Retinal pigment epithelial cell (primary cell): ENCODE results near the gene RO60.

ENCODE experiments used
- DNase-seq: peaks from one replicate; pipeline ENCODE4 v3.0.0-alpha.2; 2010; ENCODE audit warnings: low read depth
- H3K4me3 ChIP-seq: 2 replicates; pipeline ENCODE4 v1.5.1; 2011; ENCODE audit warnings: mild to moderate bottlenecking, low read length, control low read depth, moderate library complexity
- TF ChIP-seq, protein P1 (sequence below): conservative IDR thresholded peaks from 2 replicates; pipeline ENCODE4 v1.5.1; 2011; ENCODE audit warnings: low read depth, low read length, control low read depth, inconsistent platforms

Gene RO60

DNA sequence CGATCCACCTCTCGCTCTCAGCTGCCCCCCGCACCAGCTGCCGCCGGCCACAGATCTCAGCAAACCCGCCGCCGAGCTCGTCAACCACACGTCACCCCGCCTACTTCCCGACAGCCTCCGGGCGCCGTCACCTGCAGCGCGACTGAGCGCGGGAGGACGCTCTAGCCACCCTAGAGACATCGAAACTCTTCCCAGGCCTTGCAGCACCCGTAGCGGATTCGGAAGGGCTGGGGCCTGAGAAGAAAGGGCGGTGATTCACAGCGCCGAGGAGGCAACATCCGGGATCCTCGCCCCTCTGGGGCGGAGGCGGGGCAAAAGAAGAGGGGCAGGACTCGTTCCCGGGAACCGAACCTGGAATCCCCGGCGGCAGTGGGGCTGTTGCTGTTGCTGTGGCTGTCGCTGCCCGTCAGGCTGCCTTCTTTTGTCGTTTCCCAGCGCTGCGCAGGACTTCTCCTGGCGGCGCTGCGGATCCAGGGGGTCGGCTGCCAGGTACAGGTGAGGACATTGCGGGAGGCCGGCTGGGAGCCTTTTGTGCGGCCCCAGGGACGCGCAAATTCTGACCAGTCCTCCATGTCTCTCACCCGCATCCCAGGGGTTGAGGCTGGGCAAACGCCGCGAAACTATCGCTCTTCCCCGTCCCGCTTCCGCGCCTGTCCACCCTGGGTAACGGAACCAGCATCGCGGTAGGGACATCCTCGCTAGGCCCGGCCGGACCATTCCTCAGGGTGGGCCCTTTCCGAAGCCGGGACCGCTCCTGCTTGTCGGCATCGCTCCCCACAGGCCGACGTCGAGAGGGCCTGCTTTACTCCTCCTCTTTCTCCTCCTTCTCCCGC, at the start of gene RO60, which contains the start of gene UCHL5:
TSS of gene RO60 (plus strand) at position 331 of the 833 bp plus-strand sequence. CDS start 9,443 bp downstream, outside the sequence.
TSS of gene UCHL5 (minus strand) at position 79 of the 833 bp plus-strand sequence. CDS start 100 bp downstream, outside the sequence.
- peak; percentile 93 for DNase-seq
- TF ChIP-seq, protein P1, sequence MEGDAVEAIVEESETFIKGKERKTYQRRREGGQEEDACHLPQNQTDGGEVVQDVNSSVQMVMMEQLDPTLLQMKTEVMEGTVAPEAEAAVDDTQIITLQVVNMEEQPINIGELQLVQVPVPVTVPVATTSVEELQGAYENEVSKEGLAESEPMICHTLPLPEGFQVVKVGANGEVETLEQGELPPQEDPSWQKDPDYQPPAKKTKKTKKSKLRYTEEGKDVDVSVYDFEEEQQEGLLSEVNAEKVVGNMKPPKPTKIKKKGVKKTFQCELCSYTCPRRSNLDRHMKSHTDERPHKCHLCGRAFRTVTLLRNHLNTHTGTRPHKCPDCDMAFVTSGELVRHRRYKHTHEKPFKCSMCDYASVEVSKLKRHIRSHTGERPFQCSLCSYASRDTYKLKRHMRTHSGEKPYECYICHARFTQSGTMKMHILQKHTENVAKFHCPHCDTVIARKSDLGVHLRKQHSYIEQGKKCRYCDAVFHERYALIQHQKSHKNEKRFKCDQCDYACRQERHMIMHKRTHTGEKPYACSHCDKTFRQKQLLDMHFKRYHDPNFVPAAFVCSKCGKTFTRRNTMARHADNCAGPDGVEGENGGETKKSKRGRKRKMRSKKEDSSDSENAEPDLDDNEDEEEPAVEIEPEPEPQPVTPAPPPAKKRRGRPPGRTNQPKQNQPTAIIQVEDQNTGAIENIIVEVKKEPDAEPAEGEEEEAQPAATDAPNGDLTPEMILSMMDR: no peak
- peak within 1 kb of the TSS; percentile 91 for H3K4me3 ChIP-seq

DNA sequence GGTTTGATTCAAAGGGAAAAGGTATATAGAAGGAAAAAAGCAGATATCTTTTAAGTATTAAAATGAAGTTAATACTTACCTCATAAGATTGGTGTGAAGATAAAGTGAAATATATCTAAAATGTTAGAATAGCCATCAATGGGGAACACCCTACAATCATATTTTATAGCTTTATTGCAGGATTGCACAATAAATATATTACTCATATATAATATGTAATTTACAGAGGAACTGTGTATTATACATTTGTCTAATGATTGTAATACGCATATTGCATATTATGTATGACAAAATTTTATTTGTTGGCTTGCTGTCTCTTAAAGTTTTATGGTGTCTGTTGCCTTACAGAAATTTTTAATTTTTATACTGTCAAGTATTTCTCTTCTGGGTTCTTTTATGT, 48.0 kb upstream of the RO60 start:
- TF ChIP-seq, protein P1: no peak
- H3K4me3 ChIP-seq: no peak overlapping the region
- no peak for DNase-seq

DNA sequence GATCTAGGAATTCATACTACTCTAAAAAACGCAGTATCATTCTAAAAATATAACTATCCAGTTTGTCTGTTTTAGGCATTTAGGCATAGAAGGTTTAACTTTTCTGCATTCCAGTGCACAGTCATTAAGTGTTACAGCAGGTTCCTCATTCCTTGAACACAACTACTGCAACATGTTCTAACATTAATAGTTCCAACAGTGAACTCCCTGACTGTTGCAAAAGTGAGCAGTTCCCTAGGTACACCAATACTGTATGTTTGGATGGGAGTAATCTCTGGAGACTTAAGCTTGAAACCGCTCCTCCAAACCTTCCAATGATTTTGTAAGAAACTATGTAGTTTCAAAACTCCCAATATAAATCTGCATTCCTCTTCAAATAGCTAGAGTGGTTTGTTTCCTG, 46.4 kb upstream of the RO60 start:
- TF ChIP-seq, protein P1: no peak
- DNase-seq: no peak
- no peak overlapping the region for H3K4me3 ChIP-seq

DNA sequence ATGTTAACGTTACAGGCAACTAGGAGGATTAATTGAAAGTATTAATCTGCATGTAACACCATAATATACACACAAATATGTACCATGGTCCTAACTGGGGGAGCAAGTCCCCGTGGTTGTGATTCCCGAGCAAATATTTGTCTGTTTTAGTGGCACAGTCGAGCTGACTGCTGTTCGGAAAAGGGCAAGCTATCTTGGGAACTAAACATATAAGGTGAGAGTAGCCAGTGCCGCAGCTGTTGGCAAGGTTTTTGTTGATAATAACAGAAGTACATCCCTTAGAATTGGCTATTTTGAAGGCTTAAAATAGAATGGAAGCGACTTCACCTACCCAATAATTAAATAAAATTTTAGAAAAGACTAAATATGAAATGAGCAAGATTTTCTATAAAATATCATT, 45.7 kb upstream of the RO60 start:
- TF ChIP-seq, protein P1: no peak
- no peak overlapping the region for H3K4me3 ChIP-seq
- DNase-seq: no peak

DNA sequence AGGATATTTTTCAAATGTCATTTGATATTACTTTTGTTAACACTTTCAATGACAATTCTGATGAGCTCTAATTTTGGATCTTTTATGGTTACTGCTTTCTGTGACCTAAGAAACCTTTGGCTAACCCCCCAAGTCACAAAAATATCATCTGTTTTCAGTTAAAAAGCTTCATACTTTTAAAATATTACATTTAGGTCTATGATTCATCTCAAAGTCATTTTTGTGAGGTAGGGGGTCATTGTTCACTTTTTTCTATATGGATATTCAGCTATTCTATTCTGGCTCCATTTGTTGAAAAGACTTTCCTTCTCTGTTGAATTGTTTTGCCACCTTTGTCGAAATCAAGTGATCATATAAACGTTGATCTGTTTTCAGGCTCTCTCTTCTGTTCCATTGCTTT, 45.0 kb upstream of the RO60 start:
- DNase-seq: no peak
- H3K4me3 ChIP-seq: no peak overlapping the region
- TF ChIP-seq, protein P1: no peak

DNA sequence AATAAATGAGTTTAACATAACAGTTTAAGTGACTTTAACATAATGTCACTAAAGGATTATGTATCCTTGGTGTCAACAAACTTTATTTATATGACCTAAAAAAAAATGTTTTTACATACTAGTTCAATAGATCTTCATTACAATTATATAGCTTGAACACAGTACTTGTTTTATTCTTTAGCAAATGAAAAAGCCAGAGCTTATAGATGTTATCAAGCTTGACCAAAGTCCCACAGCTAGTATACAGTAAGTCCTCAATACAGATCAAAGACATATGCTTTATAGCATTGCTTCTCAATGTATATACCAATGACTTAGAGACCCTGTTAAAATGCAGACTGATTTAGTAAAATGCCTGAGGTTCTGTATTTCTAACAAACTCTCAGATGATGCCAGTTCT, 42.6 kb upstream of the RO60 start:
- no peak for DNase-seq
- no peak overlapping the region for H3K4me3 ChIP-seq
- TF ChIP-seq, protein P1: no peak
